NCI-H187 (cell line): ENCODE results near the gene LRRTM2.
A peak's percentile ranks its signal among the peaks of the same experiment; 100 is the strongest.
"Not testable (repeated sequence)": the region's sequence is repeated elsewhere in the genome, so short reads cannot be mapped to it uniquely, and the experiment has no call there.

ENCODE experiments used
- DNase-seq, 2 experiments: peaks; one replicate each; lab custom pipeline; 2025; lab: John Stamatoyannopoulos, UW

The LRRTM2 gene, protein sequence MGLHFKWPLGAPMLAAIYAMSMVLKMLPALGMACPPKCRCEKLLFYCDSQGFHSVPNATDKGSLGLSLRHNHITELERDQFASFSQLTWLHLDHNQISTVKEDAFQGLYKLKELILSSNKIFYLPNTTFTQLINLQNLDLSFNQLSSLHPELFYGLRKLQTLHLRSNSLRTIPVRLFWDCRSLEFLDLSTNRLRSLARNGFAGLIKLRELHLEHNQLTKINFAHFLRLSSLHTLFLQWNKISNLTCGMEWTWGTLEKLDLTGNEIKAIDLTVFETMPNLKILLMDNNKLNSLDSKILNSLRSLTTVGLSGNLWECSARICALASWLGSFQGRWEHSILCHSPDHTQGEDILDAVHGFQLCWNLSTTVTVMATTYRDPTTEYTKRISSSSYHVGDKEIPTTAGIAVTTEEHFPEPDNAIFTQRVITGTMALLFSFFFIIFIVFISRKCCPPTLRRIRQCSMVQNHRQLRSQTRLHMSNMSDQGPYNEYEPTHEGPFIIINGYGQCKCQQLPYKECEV

DNA sequence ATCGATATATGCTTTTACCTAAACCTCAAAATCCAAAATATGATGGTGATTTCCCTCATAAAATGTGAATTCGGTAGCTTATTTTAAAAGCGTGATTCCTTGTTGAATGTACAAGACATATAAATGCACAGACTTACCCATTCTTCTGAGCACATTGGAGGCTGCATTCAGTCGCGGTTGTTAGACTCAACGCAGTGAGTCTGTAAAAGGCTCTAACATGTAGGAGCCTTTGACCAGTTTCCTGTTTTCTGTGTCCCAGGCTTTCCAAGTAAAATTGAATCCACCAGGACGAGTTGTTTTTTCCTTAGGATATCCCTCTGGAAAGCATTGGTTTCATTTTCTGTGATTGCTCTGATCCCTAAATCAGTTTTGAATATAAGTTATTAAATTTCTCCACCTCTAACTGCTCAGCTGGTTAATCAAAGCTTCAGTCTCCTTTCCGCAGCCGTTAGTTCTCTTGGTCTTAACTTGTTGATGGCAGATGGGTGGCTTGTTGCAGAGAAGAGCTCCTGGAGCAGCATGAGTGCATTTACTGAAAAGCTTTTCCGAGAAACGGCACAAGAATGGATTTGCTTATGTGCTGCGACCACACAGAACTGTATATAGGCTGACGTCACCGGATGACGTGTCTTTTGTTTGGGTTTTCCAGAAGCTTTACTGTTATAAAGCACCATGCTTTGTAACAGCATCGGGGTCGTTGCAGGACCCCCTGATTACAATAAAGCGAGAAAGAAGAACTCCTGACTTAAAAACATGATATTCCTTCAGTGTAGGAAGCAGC lies at the start of gene LRRTM2:
Gene LRRTM2 (minus strand): TSS at position 565 of the 781 bp plus-strand sequence. CDS start 424 bp downstream, at position 141.
- DNase-seq, result peak in 1 of 2 experiments; percentile 30

DNA sequence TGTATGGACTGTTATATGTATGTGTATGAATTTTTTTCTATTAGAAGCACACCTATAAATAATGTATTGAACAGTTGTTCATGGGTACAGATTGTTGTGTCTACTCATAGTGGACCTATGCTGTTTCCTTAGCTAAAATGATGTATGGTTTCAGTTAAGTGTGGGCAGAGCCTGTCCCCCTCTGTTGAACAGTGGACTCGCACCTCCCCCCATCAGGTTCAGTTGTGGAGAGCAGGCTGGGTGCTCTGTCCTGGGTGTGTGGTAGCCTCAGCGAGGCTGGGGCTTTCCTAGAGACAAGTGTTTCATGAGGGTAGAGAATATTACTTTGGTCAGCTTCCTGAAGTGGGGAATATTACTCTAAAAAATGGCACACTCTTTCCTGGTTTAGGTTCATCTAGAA lies 47.4 kb upstream of the LRRTM2 start:
- no peak for DNase-seq

DNA sequence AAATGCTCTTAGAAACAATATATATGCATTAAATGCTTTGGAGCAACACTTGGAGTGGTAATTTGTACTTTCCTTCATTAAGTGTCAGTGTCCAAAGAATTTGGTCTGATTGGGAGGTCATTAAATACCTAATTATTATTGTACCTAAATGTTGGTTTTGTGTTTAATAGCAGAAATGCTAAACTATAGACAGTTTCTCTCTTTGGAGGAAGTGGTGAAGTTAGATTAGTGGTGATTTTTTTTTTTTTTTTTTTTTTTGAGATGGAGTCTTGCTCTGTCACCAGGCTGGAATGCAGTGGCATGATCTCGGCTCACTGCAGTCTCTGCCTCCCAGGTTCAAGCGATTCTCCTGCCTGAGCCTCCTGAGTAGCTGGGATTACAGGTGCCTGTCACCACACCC lies 46.2 kb upstream of the LRRTM2 start:
- DNase-seq, result not testable (repeated sequence)

DNA sequence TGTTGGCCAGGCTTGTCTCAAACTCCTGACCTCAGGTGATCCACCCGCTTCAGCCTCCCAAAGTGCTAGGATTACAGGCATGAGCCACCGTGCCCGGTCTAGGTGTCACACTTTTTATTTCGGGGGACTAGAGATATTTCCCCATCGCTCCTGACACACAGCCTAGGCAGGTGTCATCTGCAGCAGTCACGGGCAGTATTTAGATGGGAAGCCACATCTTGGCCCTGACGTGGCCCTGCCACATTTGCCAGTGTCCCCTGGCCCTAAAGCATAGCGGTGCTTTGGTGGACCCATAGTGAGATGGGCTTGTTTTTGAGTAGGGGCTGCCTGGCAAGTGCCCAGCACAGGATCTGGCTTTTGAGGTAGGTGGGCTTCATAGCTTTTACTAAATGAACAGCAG lies 45.0 kb upstream of the LRRTM2 start:
- no peak for DNase-seq

DNA sequence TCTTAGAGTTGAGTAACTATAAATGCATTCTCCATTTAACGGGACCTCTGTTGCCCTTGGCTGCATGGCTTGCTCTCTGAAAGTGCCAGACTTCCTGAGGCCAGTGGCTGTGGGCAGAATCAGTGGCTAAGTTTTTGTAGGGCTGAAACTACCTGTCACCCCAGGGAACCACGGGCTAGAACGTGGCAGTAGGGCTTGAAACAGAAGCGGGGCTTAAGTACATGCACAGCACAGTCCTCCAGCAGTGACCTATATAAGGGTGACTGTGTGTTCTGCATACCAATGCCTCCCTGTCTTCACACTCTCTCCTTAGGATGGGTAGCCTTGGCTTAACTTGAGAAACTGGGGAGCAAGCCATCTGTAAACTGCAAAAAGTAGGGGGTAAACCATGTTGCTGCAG lies 43.6 kb upstream of the LRRTM2 start:
- no peak for DNase-seq

DNA sequence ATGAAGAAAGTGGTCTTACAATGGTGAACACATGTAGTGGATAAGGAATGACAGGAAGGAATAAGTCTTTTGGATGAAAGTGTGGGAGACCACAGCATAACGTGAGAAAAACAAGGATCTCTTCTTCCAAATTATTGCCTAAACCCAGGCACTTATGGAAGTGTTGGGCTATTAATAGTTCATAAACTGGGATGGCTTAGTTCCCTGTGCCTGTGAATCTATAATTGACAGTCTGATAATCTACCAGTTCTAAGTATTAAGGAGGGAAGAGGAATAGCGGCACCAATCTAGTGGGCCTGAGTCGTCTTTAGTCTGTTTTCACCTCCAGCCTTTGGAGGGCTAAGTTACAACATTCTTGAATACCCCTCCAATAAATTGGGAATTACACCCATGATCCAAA lies 39.2 kb upstream of the LRRTM2 start:
- DNase-seq, result no peak

DNA sequence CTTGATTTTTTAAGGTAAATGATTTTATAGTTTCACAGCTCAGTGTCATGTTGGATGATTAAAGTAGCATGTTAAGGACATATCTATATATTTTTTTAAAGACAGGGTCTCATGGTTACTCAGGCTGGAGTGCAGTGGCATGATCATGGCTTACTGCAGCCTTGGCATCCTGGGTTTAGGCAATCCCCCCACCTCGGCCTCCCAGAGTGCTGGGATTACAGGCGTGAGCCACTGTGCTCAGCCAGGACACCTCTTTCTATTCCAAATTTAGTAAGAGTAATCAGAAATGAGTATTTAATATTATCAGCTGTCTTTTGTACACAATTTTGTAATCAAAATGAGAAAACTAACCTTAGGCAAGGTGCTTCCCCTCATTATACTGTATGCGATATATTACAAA lies 38.6 kb upstream of the LRRTM2 start:
- DNase-seq, result no peak

DNA sequence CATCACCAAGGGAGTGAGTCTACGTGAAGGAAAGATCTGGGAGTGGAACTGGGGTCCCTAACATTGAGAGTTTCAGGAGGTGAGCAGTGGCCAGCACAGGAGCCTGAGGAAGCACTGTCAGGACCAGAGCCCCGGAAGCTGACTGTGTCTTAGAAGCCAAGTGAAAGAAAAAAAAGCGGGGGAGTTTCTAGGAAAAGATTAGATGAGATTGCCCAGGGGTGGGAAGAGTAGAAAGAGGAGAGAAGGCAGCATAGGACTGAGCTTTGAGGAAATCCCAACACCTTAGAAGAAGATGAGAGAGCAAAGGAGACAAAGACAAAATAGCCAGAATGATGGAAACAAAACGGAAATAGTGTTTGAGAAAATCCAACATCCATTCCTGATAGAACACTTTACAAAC lies 37.0 kb upstream of the LRRTM2 start:
- no peak for DNase-seq

DNA sequence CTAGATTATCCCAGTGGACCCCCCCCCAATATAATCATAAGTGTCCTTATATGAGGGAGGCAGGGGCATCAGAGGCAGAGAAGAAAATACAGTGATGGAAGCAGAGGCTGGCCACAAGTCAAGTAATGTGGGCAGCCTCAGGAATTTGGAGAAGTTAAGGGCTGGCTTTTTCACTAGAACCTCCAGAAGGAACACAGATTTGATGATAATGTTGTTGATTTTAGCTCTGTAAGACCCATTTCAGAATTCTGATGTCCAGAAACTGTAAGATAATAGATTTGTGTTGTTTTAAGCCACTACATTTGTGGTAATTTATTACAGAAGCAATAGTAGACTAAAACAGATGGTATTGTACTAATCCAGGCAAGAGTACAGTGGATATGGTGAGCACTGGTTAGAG lies 36.3 kb upstream of the LRRTM2 start:
- DNase-seq, result no peak

DNA sequence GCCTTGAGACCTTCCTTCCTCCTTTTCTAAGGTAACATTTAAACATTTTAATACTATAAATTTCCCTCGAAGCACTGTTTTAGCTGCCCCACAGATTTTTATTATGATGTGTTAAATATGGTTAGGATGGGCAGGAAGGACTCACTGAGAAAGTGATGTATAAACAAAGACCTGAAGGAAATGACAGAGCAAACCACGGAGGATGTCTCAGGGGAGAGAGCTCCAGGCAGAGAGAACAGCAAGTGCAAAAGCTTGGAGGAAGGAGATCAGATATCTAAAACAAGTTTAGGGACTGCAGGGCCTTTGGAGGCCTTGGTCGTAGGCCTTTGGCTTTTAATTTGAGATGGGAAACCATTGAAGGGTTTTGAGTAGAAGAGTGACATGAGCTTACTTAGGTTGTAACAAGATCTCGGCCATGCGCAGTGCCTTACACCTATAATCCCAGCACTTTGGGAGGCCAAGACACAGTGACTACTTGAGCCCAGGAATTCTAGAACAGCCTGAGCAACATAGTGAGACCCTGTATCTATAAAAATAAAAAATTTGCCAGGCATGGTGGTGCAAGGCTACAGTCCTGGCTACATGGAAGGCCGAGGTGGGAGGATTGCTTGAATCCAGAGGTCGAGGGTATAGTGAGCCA lies 35.5 kb upstream of the LRRTM2 start:
- DNase-seq, result no peak

DNA sequence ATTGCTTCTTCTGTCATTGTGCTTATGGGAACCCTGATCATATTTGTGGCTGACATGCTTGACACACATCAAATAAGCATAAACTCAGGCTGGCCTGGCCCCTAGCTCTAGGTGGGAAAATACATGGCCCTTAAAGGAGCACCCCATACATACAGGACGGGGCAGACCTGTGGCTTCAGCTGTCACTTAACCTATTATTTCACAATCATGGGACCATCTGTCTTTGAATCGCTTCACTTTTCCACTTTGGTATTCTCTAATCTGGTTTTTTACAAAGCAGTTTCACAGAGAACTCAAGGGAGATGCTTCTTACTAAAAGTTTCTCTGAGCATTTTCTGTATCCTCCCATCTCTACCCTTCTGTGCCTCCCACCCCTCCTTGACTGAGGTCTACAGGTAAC lies 34.6 kb upstream of the LRRTM2 start:
- no peak for DNase-seq

DNA sequence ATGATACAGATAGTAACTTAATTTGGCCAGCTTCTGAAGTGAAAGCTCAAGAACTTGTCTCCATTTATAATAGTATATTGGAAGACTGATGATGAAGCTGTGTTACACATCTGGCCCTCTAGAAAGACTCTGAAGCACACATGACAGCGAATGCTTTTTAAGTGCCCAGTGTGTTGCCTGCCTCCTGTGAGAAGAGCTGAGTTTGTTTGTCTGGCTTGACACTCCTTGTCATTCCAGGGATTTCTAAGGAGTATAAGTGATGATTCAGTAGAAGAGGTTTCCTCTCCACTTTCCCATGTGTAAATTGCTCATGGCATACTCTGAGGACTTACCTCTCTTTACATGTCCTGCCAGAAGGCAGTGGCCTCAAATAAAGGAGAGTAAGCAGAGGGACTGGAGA lies 30.4 kb upstream of the LRRTM2 start:
- no peak for DNase-seq

DNA sequence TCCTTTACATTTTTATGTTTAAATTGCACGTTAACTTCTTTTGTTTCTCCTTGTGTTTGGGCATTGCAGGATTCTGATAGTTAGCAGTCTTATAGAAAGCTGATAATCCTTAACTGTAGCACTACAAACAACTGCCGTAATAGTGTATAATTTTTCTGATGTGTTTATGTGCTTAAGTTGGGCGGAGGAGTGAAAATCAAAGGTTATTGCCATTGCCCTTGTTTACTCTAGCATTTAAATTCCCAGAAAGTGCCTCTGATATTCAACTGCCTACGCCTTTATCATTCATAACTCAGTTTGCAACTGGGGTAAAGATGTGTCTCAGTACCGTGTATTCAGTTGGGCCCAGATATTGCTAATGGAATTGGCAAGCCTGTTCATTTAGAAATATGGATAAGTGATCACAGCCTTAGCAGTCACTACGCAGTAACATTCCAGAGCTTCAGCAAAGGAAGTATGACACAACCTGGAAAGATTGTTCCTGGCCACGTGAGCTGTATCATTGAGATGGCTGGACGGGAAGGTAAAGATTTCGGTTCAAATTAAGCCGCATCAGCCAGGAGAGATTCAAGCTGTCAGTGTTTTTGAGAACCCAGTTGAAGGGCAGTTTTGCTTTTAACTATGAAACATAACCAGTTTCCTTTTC lies 28.1 kb upstream of the LRRTM2 start:
- no peak for DNase-seq

DNA sequence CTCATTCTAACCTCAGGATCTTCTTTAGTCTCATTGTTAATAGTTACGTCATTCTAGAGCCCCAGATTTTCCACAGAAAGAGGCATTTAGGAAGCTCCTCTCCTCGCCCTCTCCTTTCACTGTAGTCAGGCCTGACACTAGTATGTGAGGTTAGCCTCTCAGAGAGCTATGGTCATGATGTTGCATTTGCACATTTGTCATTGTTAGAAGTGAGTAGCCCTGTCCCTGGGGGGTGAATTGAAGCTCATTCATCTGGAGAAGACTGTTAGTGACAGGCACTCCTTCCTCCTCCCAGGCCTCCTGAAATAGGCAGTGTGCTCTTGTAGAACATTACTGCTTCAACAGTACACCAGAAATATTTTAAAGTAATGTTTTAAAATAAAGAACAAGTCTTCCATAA lies 26.6 kb upstream of the LRRTM2 start:
- DNase-seq, result peak in 1 of 2 experiments; percentile 23

DNA sequence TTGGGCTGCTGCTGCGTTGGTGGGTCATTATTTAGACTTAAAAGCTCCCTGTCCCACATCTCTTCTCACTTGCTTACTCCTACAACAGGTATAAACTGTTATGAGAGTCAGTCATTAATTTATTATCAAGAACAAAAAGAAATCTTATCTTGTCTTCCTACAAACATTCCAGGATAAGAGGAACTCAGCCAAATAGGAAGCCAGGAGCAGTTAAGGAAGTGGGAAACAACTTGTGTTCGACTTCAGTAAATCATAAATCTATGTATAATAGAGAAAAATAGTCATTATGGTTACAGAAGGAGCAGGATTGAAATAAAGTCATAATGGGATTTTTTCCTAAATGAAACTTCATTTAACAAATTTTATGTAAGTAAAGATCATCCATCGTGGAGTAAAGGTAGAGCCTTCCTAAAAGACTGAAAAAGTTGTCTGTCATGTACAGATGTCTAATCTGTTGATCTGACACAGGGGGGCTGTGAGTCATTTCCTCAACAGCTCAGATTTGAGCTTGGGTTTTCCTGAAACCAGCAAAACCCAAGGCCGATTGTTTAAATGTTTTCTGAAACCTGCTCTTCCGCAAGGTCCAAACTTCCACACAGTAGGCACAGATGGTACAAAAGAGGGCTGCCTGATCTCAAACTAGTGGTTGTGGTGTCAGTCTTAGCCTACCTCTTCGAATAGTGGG lies 25.3 kb upstream of the LRRTM2 start:
- no peak for DNase-seq

DNA sequence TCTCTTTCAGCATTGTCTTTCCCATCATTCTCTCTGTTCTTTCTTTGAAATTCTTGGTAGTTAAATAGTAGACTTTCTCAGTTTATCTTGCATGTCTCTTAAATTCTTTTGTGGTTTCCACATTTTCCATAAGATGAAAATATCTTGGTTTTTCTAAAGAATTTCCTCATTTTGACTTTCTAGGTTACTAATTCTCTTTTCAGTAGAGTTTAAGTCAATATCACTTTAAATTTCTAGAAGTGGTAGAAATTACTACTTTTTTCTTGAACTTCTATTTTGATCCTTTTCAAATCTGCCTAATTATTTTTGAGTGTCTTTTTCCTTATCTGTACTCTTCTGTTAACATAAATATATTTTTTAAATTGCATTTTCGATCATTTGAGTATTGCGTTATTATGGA lies 23.6 kb upstream of the LRRTM2 start:
- no peak for DNase-seq

DNA sequence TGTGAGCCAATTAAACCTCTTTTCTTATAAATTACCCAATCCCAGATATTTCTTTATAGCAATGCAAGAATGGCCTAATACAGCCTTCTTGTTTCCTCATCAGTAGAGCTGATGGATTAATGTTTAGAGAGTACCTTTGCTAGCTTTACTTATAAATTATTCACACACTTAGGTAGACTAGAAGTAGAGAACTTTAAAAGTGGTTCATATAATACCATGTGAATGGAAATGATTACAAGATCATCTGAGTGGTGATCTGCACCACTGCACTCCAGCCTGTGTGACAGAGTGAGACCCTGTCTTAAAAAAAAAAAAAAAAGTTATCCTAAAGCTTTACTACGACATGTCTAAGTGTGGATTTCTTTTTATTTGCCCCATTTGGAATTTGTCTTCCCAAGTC lies 23.2 kb upstream of the LRRTM2 start:
- no peak for DNase-seq

DNA sequence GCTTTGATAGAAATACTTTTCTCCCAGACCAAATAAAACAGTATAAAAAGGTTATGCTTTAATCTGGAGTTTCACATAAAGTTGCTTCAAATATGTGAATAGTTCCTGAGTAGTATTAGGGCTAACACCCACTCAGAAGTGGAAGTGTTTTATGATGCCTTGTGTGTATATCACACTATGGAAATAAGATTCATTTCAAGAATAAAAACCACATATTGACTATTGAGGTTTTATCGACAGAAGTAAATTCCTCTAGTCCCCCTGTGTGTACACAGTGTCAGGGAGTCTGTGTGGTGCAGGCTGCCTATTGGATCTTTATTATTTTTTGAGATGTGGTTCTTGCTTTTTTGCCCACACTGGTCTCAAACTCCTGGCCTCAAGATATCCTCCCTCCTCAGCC lies 20.8 kb upstream of the LRRTM2 start:
- DNase-seq, result no peak

DNA sequence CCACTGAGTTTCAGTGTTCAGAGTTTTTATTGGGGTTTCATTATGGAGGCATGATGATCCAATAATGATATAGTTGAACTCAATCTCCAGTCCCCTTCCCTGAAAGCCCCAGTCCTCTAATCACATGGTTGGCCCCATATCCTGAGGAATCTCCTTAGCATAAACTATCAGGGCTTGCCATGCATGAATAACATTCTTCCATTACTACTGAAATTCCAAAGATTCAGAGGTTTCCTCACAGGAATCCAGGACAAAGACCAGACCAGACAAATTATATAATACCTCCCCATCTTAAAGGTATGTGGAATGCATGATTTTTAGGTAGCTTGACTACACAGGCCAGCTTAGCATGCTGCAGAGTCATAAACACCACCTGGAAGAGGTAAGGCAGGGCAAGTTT lies 15.5 kb upstream of the LRRTM2 start:
- DNase-seq, result no peak

DNA sequence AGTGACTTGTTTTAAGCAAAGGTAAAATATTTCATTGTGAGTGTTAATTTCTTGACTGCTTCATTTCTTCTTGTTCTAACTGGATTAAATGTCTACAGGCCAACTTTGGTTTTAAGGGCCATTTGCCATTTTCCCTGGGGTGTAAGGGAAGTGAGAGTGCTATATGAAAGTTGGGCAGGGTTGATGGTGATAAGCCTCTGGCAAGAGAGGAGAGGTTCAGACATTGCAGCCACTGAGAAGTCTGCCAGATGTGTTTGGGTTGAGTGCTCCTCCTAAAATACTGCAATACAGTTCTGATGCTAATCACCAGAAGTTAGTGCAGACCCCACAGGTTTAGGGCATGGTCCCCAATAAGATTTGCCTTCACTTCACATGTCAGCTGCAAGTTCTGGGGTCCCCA lies 14.9 kb upstream of the LRRTM2 start:
- no peak for DNase-seq

DNA sequence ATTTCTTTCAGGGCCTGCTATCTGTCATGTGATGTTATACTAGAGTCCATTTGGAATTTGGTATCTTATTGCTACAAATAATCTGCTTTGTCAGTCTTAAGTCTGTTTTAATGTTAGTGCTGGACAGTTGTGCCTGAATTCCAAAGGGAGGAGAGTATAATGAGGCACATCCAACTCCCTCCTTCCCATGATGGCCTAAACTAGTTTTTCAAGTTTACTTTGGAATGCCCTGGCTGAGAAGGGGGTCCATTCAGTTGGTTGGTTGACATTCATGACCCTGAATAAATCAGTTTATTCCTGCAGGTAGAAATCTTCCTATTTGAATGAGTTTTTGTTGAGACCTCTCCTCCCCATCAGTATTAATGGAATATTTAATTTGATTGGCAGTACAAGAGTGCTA lies 9.4 kb upstream of the LRRTM2 start:
- DNase-seq, result no peak

DNA sequence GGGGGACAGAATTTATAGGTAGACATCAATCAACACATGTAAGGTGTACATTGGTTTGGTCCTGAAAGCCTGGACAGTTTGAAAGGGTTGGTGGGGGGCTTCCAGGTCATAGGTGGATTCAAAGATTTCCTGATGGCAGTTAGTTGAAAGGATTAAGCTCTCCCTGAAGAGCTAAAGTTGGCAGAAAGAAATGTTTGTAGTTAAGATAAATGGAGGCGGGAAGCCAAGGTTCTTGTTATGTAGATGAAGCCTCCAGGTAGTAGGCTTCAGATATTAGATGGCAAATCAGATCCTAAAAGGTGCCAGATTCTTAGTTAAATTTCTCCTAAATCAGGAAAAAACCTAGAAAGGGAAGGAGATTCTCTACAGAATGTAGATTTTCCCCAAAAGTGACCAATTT lies 9.0 kb upstream of the LRRTM2 start:
- DNase-seq, result no peak
